GM23338 (cell line): ENCODE measurements around the gene OST4. TPM values are rescaled to one million over a fixed set of nuclear protein-coding genes. Genes with fewer than 3 reads are reported as not detected.

Experiments
- ATAC-seq: fragments of 200-7000 bp; cut with Tn5 transposase; 3 replicates; pipeline ENCODE4 v1.9.1; 2020
- DNase-seq: peaks from one replicate; pipeline ENCODE4 v3.0.0-alpha.2; 2015; ENCODE audit warnings: low spot score
- H2AFZ ChIP-seq: fragments of 200-600 bp; sonication (generic); 2 replicates; pipeline ENCODE4 v1.8.0; 2016; ENCODE audit warnings: antibody characterized with exemption, mild to moderate bottlenecking, moderate library complexity
- H3F3A ChIP-seq: fragments of 200-600 bp; sonication (generic); replicated peaks from 2 replicates; pipeline ENCODE4 v1.8.0; 2017; ENCODE audit warnings: antibody characterized with exemption, mixed run types, low read depth
- H3K27ac ChIP-seq: fragments of 200-600 bp; sonication (generic); 2 replicates; pipeline ENCODE4 v1.6.1; 2016; ENCODE audit warnings: low read depth
- H3K27me3 ChIP-seq: fragments of 200-600 bp; sonication (generic); 2 replicates; pipeline ENCODE4 v1.8.0; 2016; ENCODE audit warnings: mild to moderate bottlenecking, mixed run types, moderate library complexity; ENCODE audit not compliant: insufficient read depth
- H3K36me3 ChIP-seq: fragments of 200-600 bp; sonication (generic); 2 replicates; pipeline ENCODE4 v1.8.0; 2016; ENCODE audit warnings: mild to moderate bottlenecking; ENCODE audit not compliant: insufficient read depth
- H3K4me1 ChIP-seq: fragments of 200-600 bp; sonication (generic); 2 replicates; pipeline ENCODE4 v1.8.0; 2016; ENCODE audit warnings: mild to moderate bottlenecking, moderate library complexity; ENCODE audit not compliant: insufficient read depth
- H3K4me2 ChIP-seq: fragments of 200-600 bp; sonication (generic); 2 replicates; pipeline ENCODE4 v1.7.1; 2017; ENCODE audit warnings: mixed run types
- H3K4me3 ChIP-seq: fragments of 200-600 bp; sonication (generic); 2 replicates; pipeline ENCODE4 v1.6.1; 2016; ENCODE audit warnings: mixed run types
- H3K79me2 ChIP-seq: fragments of 200-600 bp; sonication (generic); replicated peaks from 2 replicates; pipeline ENCODE4 v1.8.0; 2017; ENCODE audit warnings: mild to moderate bottlenecking; ENCODE audit not compliant: insufficient read depth
- H3K9me2 ChIP-seq: fragments of 200-600 bp; sonication (generic); 2 replicates; pipeline ENCODE4 v1.8.0; 2017; ENCODE audit not compliant: insufficient read depth
- H4K20me1 ChIP-seq: fragments of 200-600 bp; sonication (generic); replicated peaks from 2 replicates; pipeline ENCODE4 v1.8.0; 2017; ENCODE audit warnings: mild to moderate bottlenecking; ENCODE audit not compliant: insufficient read depth
- H3K27ac Mint-ChIP-seq: 2 replicates; pipeline ENCODE4 v1.8.0; 2020; ENCODE audit warnings: inconsistent platforms, mild to moderate bottlenecking, moderate library complexity, mixed read lengths
- H3K27me3 Mint-ChIP-seq: 3 replicates; pipeline ENCODE4 v1.8.0; 2022; ENCODE audit warnings: low read depth, mild to moderate bottlenecking, moderate library complexity, mixed read lengths, inconsistent platforms; ENCODE audit not compliant: insufficient read depth, poor library complexity
- H3K36me3 Mint-ChIP-seq: 3 replicates; pipeline ENCODE4 v1.8.0; 2021; ENCODE audit warnings: low read depth, mild to moderate bottlenecking, inconsistent platforms, moderate library complexity, mixed read lengths
- H3K4me1 Mint-ChIP-seq: 3 replicates; pipeline ENCODE4 v1.8.0; 2020; ENCODE audit warnings: mild to moderate bottlenecking, inconsistent platforms, mixed read lengths
- H3K4me3 Mint-ChIP-seq: 3 replicates; pipeline ENCODE4 v1.8.0; 2021; ENCODE audit warnings: moderate library complexity, mild to moderate bottlenecking, inconsistent platforms, mixed read lengths
- H3K9me3 Mint-ChIP-seq: 3 replicates; pipeline ENCODE4 v1.8.0; 2020; ENCODE audit warnings: moderate library complexity, mild to moderate bottlenecking, inconsistent platforms, mixed read lengths
- EZH2 ChIP-seq: fragments of 200-600 bp; sonication (generic); IDR thresholded peaks from one replicate; pipeline ENCODE4 v1.8.0; 2017; ENCODE audit warnings: antibody characterized with exemption, mild to moderate bottlenecking, low read depth; ENCODE audit not compliant: unreplicated experiment
- EZH2phosphoT487 ChIP-seq: fragments of 200-600 bp; sonication (generic); IDR thresholded peaks from one replicate; pipeline ENCODE4 v1.8.1; 2018; ENCODE audit warnings: antibody characterized with exemption; ENCODE audit not compliant: unreplicated experiment
- JUNB ChIP-seq: IDR thresholded peaks from one replicate; pipeline ENCODE4 v1.6.1; 2016; ENCODE audit warnings: antibody characterized with exemption; ENCODE audit not compliant: unreplicated experiment
- NANOG ChIP-seq: IDR thresholded peaks from 2 replicates; pipeline ENCODE4 v1.6.1; 2016; ENCODE audit warnings: antibody characterized with exemption, borderline replicate concordance
- STAT1 ChIP-seq: IDR thresholded peaks from one replicate; pipeline ENCODE4 v1.6.1; 2016; ENCODE audit warnings: antibody characterized with exemption; ENCODE audit not compliant: unreplicated experiment
- ZNF114 ChIP-seq: fragments of 250-450 bp; sonication (Bioruptor Pico); IDR thresholded peaks from 2 replicates; pipeline ENCODE4 v1.5.0; 2020; ENCODE audit warnings: mild to moderate bottlenecking, moderate library complexity
- polyA plus RNA-seq: library from polyadenylated mRNA; unstranded; fragments of >200 nt; fragmentation: Nextera tagmentation; extraction: Ambion mirVana; gene quantifications from 2 replicates; pipeline ENCODE4 v1.2.1, GENCODE V29; 2016
- total RNA-seq: library from RNA; depleted of rRNA; stranded (reverse); fragments of >200 nt; shearing (Covaris generic); gene quantifications from 2 replicates; pipeline ENCODE4 v1.2.3, GENCODE V29; 2014
- TF ChIP-seq, protein P1 (sequence below), 2 experiments: fragments of 200-600 bp in 1 of 2; sonication (generic) in 1 of 2; conservative IDR thresholded peaks; 2 replicates each; pipeline versions ENCODE4 v1.5.1 to v1.6.1; 2016 to 2017; ENCODE audit warnings: antibody characterized with exemption in 2 of 2, low read depth in 2 of 2, mild to moderate bottlenecking in 2 of 2, moderate library complexity in 1 of 2
- TF ChIP-seq, protein P2 (sequence below): IDR thresholded peaks from one replicate; pipeline ENCODE4 v1.6.1; 2018; ENCODE audit warnings: antibody characterized with exemption; ENCODE audit not compliant: unreplicated experiment
- TF ChIP-seq, protein P3 (sequence below): fragments of 250-450 bp; sonication (Bioruptor Pico); IDR thresholded peaks from 2 replicates; pipeline ENCODE4 v1.5.0; 2020; ENCODE audit warnings: mild to moderate bottlenecking, moderate library complexity

The OST4 gene
- total and polyA plus RNA-seq, 2 experiments from 2014 or later: 226 to 568 TPM

DNA sequence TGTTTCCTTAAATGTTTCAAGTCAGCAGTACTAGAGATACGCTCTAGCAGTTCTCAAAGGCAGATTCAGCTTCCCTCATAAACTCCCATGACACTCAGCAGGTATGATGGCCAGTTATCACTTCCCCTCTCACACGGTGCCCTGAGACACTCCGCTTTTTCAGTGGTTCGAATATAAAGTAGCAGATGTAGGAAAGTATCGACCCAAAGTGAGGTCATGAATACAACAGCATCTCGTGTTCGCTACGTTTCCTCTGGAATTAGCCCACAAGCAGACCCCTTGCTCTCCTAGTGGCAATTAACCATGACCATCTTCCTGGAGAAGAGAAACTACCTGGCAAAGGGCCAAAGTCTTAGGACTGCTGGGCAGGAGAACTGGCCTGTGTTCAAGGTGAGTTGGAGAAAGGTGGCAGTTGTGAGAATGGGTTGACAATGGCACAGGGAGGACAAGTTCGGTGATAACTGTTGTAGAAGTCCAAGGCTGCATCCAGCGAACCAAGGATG is 29.2 kb downstream of the OST4 start (continued):
- no peak for TF ChIP-seq NANOG
- no peak for TF ChIP-seq ZNF114
- TF ChIP-seq, protein P1, sequence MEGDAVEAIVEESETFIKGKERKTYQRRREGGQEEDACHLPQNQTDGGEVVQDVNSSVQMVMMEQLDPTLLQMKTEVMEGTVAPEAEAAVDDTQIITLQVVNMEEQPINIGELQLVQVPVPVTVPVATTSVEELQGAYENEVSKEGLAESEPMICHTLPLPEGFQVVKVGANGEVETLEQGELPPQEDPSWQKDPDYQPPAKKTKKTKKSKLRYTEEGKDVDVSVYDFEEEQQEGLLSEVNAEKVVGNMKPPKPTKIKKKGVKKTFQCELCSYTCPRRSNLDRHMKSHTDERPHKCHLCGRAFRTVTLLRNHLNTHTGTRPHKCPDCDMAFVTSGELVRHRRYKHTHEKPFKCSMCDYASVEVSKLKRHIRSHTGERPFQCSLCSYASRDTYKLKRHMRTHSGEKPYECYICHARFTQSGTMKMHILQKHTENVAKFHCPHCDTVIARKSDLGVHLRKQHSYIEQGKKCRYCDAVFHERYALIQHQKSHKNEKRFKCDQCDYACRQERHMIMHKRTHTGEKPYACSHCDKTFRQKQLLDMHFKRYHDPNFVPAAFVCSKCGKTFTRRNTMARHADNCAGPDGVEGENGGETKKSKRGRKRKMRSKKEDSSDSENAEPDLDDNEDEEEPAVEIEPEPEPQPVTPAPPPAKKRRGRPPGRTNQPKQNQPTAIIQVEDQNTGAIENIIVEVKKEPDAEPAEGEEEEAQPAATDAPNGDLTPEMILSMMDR (conservative IDR thresholded peaks at IDR 0.05; ENCODE audit: low read depth in 2 of 2): no peak
- TF ChIP-seq EZH2phosphoT487: no peak
- TF ChIP-seq, protein P2, sequence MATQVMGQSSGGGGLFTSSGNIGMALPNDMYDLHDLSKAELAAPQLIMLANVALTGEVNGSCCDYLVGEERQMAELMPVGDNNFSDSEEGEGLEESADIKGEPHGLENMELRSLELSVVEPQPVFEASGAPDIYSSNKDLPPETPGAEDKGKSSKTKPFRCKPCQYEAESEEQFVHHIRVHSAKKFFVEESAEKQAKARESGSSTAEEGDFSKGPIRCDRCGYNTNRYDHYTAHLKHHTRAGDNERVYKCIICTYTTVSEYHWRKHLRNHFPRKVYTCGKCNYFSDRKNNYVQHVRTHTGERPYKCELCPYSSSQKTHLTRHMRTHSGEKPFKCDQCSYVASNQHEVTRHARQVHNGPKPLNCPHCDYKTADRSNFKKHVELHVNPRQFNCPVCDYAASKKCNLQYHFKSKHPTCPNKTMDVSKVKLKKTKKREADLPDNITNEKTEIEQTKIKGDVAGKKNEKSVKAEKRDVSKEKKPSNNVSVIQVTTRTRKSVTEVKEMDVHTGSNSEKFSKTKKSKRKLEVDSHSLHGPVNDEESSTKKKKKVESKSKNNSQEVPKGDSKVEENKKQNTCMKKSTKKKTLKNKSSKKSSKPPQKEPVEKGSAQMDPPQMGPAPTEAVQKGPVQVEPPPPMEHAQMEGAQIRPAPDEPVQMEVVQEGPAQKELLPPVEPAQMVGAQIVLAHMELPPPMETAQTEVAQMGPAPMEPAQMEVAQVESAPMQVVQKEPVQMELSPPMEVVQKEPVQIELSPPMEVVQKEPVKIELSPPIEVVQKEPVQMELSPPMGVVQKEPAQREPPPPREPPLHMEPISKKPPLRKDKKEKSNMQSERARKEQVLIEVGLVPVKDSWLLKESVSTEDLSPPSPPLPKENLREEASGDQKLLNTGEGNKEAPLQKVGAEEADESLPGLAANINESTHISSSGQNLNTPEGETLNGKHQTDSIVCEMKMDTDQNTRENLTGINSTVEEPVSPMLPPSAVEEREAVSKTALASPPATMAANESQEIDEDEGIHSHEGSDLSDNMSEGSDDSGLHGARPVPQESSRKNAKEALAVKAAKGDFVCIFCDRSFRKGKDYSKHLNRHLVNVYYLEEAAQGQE: no peak

DNA sequence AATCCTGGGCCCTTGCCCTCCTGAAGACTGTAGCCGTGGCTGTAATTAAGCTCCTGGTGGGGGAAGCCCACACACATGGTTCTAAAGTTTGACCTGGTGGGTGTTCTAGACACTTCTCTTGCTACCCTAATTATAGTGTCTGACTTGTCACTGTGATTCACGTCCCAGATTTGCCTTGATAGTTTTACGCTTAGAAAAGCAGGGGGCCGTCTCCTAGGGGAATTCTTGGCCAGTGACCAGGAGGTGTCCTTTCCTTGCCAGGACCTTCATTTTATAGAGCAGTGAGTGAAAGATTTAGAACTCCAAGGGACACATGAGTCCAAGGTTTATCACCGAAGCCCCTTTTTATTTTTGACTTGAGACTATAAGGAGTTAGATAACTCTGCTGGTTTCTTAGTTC is 29.7 kb downstream of the OST4 start:
- ATAC-seq (no peak), DNase-seq (no peak)
- no peak overlapping the region for H3K4me3 Mint-ChIP-seq
- no peaks in the 10 kb centered on the region for H3F3A ChIP-seq
- no peak overlapping the region for H3K4me3 ChIP-seq
- H3K36me3 ChIP-seq: peaks cover 17% of the 10 kb centered on the region; the same call in 1 of the 2 replicates
- no peak overlapping the region for H3K27ac ChIP-seq
- H2AFZ ChIP-seq: no peak overlapping the region
- H3K4me1 Mint-ChIP-seq: no peaks in the 10 kb centered on the region
- no peaks in the 10 kb centered on the region for H3K27me3 ChIP-seq
- H3K27me3 Mint-ChIP-seq: peaks cover 2% of the 10 kb centered on the region
- H3K4me1 ChIP-seq: no peaks in the 10 kb centered on the region
- H4K20me1 ChIP-seq: no peaks in the 10 kb centered on the region
- no peak overlapping the region for H3K4me2 ChIP-seq
- H3K79me2 ChIP-seq: no peaks in the 10 kb centered on the region
- H3K36me3 Mint-ChIP-seq: peaks cover 39% of the 10 kb centered on the region
- H3K9me2 ChIP-seq: no peaks in the 10 kb centered on the region
- H3K27ac Mint-ChIP-seq: no peak overlapping the region
- no peaks in the 10 kb centered on the region for H3K9me3 Mint-ChIP-seq
- TF ChIP-seq, protein P2: no peak
- TF ChIP-seq STAT1 (no peak), NANOG (no peak), EZH2 (no peak), JUNB (no peak), EZH2phosphoT487 (no peak)
- TF ChIP-seq, protein P3, sequence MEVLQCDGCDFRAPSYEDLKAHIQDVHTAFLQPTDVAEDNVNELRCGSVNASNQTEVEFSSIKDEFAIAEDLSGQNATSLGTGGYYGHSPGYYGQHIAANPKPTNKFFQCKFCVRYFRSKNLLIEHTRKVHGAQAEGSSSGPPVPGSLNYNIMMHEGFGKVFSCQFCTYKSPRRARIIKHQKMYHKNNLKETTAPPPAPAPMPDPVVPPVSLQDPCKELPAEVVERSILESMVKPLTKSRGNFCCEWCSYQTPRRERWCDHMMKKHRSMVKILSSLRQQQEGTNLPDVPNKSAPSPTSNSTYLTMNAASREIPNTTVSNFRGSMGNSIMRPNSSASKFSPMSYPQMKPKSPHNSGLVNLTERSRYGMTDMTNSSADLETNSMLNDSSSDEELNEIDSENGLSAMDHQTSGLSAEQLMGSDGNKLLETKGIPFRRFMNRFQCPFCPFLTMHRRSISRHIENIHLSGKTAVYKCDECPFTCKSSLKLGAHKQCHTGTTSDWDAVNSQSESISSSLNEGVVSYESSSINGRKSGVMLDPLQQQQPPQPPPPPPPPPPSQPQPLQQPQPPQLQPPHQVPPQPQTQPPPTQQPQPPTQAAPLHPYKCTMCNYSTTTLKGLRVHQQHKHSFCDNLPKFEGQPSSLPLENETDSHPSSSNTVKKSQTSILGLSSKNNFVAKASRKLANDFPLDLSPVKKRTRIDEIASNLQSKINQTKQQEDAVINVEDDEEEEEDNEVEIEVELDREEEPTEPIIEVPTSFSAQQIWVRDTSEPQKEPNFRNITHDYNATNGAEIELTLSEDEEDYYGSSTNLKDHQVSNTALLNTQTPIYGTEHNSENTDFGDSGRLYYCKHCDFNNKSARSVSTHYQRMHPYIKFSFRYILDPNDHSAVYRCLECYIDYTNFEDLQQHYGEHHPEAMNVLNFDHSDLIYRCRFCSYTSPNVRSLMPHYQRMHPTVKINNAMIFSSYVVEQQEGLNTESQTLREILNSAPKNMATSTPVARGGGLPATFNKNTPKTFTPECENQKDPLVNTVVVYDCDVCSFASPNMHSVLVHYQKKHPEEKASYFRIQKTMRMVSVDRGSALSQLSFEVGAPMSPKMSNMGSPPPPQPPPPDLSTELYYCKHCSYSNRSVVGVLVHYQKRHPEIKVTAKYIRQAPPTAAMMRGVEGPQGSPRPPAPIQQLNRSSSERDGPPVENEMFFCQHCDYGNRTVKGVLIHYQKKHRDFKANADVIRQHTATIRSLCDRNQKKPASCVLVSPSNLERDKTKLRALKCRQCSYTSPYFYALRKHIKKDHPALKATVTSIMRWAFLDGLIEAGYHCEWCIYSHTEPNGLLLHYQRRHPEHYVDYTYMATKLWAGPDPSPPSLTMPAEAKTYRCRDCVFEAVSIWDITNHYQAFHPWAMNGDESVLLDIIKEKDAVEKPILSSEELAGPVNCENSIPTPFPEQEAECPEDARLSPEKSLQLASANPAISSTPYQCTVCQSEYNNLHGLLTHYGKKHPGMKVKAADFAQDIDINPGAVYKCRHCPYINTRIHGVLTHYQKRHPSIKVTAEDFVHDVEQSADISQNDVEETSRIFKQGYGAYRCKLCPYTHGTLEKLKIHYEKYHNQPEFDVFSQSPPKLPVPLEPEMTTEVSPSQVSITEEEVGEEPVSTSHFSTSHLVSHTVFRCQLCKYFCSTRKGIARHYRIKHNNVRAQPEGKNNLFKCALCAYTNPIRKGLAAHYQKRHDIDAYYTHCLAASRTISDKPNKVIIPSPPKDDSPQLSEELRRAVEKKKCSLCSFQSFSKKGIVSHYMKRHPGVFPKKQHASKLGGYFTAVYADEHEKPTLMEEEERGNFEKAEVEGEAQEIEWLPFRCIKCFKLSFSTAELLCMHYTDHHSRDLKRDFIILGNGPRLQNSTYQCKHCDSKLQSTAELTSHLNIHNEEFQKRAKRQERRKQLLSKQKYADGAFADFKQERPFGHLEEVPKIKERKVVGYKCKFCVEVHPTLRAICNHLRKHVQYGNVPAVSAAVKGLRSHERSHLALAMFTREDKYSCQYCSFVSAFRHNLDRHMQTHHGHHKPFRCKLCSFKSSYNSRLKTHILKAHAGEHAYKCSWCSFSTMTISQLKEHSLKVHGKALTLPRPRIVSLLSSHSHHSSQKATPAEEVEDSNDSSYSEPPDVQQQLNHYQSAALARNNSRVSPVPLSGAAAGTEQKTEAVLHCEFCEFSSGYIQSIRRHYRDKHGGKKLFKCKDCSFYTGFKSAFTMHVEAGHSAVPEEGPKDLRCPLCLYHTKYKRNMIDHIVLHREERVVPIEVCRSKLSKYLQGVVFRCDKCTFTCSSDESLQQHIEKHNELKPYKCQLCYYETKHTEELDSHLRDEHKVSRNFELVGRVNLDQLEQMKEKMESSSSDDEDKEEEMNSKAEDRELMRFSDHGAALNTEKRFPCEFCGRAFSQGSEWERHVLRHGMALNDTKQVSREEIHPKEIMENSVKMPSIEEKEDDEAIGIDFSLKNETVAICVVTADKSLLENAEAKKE (CRISPR knock-in tag): no peak
